Activated B cell treated with CpG ODN at 0.5 μM for 24 hours (primary cell): ENCODE results near the gene GGA1. TPM values are rescaled to one million over a fixed set of nuclear protein-coding genes. Genes with fewer than 3 reads are reported as not detected.

ENCODE experiments used
- ATAC-seq: fragments of 200-7000 bp; cut with Tn5 transposase; one replicate; pipeline ENCODE4 v1.10.0; 2021; ENCODE audit warnings: low read depth, mild to moderate bottlenecking, moderate library complexity
- CTCF ChIA-PET: fragments of 350-600 bp; sonication (Branson Sonifier 250); formaldehyde crosslinking; loops from one replicate; lab custom pipeline; 2021; ENCODE audit warnings: antibody characterized with exemption; lab: Charles Lee
- POLR2A ChIA-PET: fragments of 350-600 bp; sonication (Branson Sonifier 250); formaldehyde crosslinking; loops from one replicate; lab custom pipeline; 2021; ENCODE audit warnings: antibody characterized with exemption; lab: Charles Lee
- DNase-seq: peaks from one replicate; pipeline ENCODE4 v3.0.0; 2022
- H3K27ac Mint-ChIP-seq: one replicate; pipeline ENCODE4 v1.8.0; 2020; ENCODE audit warnings: mixed read lengths
- H3K27me3 Mint-ChIP-seq: one replicate; pipeline ENCODE4 v1.8.0; 2021; ENCODE audit warnings: mixed read lengths
- H3K36me3 Mint-ChIP-seq: one replicate; pipeline ENCODE4 v1.8.0; 2021; ENCODE audit warnings: low read depth, mixed read lengths
- H3K4me1 Mint-ChIP-seq: one replicate; pipeline ENCODE4 v1.8.0; 2021; ENCODE audit warnings: mixed read lengths
- H3K4me3 Mint-ChIP-seq: one replicate; pipeline ENCODE4 v1.8.0; 2020; ENCODE audit warnings: mild to moderate bottlenecking, mixed read lengths
- H3K9me3 Mint-ChIP-seq: one replicate; pipeline ENCODE4 v1.8.0; 2020; ENCODE audit warnings: mixed read lengths
- intact Hi-C: fragments of 100-400 bp; cut with micrococcal nuclease; formaldehyde crosslinking; loops from one replicate; pipeline ENCODE4 v1.15.1; 2024
- total RNA-seq: library from RNA; stranded (reverse); gene quantifications from 2 replicates; pipeline ENCODE4 v1.2.3, GENCODE V29; 2022
- TF ChIP-seq, protein P1 (sequence below): fragments of 200-600 bp; IDR thresholded peaks from one replicate; pipeline ENCODE4 v1.8.0; 2022; ENCODE audit warnings: antibody characterized with exemption, mild to moderate bottlenecking

GGA1 gene
- total RNA-seq, 1 donor from 2014 or later, result 126 TPM

GRCh38 chr22:37641561-37641949 lies 32.9 kb downstream of the GGA1 start:
- H3K4me3 Mint-ChIP-seq, result peak overlapping the region; percentile 24
- no peaks in the 10 kb centered on the region for H3K9me3 Mint-ChIP-seq
- H3K4me1 Mint-ChIP-seq, result peaks cover 49% of the 10 kb centered on the region
- H3K27ac Mint-ChIP-seq, result peak overlapping the region; percentile 3
- no peak for ATAC-seq
- intact Hi-C loops, result no loop called here
- CTCF ChIA-PET, result interaction anchor here (1.0 to 7.1 kb wide), 13 partner anchors 9 to 222 kb away, joined by 3 to 163 read pairs (median 26); partner anchors contain the start of genes GGA1, LGALS1, NOL12 and PDXP
- POLR2A ChIA-PET, result interaction anchor here (1.1 to 5.5 kb wide), 7 partner anchors 8 to 45 kb away, joined by 3 to 55 read pairs (median 34); partner anchors contain the start of genes GGA1, LGALS1, NOL12 and PDXP
- peaks cover 42% of the 10 kb centered on the region for H3K36me3 Mint-ChIP-seq
- H3K27me3 Mint-ChIP-seq, result no peaks in the 10 kb centered on the region
- TF ChIP-seq, protein P1, sequence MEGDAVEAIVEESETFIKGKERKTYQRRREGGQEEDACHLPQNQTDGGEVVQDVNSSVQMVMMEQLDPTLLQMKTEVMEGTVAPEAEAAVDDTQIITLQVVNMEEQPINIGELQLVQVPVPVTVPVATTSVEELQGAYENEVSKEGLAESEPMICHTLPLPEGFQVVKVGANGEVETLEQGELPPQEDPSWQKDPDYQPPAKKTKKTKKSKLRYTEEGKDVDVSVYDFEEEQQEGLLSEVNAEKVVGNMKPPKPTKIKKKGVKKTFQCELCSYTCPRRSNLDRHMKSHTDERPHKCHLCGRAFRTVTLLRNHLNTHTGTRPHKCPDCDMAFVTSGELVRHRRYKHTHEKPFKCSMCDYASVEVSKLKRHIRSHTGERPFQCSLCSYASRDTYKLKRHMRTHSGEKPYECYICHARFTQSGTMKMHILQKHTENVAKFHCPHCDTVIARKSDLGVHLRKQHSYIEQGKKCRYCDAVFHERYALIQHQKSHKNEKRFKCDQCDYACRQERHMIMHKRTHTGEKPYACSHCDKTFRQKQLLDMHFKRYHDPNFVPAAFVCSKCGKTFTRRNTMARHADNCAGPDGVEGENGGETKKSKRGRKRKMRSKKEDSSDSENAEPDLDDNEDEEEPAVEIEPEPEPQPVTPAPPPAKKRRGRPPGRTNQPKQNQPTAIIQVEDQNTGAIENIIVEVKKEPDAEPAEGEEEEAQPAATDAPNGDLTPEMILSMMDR, result no peak
- no peak for DNase-seq

DNA sequence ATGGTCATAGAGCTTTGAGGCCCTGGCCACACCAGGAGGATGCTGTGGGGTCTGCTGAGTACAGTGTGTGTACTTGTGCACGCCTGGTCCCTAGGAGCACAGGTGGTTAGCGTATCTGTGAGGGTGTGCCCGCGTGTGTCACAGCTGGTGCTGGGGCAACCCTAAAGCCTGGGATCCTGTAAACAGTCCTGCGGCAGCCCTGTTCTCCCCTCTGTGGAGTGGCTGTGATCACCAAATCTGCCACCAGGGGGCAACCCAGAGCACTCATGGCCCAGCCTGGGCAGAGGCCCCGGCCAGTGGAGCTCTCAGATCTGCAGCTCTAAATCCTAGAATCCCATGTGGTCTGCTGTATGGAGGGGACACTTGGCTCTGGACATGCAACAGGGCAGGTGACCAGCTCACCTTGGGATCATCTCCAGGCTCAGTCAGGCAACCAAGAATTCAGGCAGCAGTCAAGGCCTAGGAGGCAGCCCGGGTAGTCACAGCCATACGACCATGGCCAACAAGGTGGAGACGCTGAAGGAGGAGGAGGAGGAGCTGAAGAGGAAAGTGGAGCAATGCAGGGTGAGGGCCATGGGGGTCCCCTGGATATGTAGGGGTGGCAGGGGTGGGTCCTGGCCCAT lies 34.7 kb downstream of the GGA1 start:
- TF ChIP-seq, protein P1, result peak; percentile 64
- no peaks in the 10 kb centered on the region for H3K27me3 Mint-ChIP-seq
- POLR2A ChIA-PET, result interaction anchor here (0.6 to 5.5 kb wide), 13 partner anchors 10 to 43 kb away, joined by 3 to 55 read pairs (median 10); partner anchors contain the start of genes GGA1, LGALS1, NOL12 and PDXP
- peaks cover 34% of the 10 kb centered on the region for H3K4me1 Mint-ChIP-seq
- ATAC-seq (peak; percentile 80), DNase-seq (peak; percentile 85)
- H3K9me3 Mint-ChIP-seq, result no peaks in the 10 kb centered on the region
- intact Hi-C loops, result loop anchor here (1.0 kb wide), 5 partner anchors 10 to 43 kb away; partner anchors contain the start of genes NOL12 and PDXP
- H3K4me3 Mint-ChIP-seq, result peak overlapping the region; percentile 28
- H3K36me3 Mint-ChIP-seq, result peaks cover 55% of the 10 kb centered on the region
- CTCF ChIA-PET, result interaction anchor here (0.7 to 7.1 kb wide), 22 partner anchors 8 to 220 kb away, joined by 3 to 163 read pairs (median 9); partner anchors contain the start of genes GGA1, LGALS1, NOL12 and PDXP
- peak overlapping the region; percentile 59 for H3K27ac Mint-ChIP-seq

- DNase-seq, result no peak
- CTCF ChIA-PET, result no interaction called here
- POLR2A ChIA-PET, result no interaction called here
- TF ChIP-seq, protein P1, result no peak
- no peak overlapping the region for H3K27ac Mint-ChIP-seq
- H3K9me3 Mint-ChIP-seq, result no peaks in the 10 kb centered on the region
- H3K4me1 Mint-ChIP-seq, result peaks cover 15% of the 10 kb centered on the region
- no peak overlapping the region for H3K4me3 Mint-ChIP-seq
- intact Hi-C loops, result no loop called here
- ATAC-seq, result no peak
- peaks cover 78% of the 10 kb centered on the region for H3K36me3 Mint-ChIP-seq
- no peaks in the 10 kb centered on the region for H3K27me3 Mint-ChIP-seq
These were observed 38.7 kb downstream of the GGA1 start for GRCh38 chr22:37647317-37647716.

DNA sequence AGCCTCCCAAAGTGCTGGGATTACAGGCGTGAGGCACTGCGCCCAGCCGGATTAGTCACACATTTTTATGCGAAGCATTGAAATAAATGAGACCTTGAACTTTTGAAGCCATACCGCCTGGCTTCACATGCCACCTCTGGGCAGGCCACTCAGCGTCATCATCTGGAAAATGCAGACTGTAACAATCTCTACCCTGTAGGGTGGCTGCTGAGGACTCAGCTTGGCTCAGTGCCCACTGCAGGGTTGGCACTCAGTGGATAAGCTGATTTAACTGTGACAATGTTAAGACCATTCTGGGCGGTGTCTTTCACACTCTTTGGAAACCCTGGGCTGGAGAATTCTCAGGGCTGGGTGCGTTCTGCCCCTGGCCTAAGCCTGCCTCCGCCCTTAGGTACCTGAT lies 39.3 kb downstream of the GGA1 start:
- Mint-ChIP-seq H3K27ac (no peak overlapping the region), H3K36me3 (peaks cover 77% of the 10 kb centered on the region), H3K27me3 (no peaks in the 10 kb centered on the region), H3K4me1 (peaks cover 9% of the 10 kb centered on the region), H3K4me3 (no peak overlapping the region), H3K9me3 (no peaks in the 10 kb centered on the region)
- TF ChIP-seq, protein P1, result no peak
- POLR2A ChIA-PET, result interaction anchor here (1.8 kb wide), 1 partner anchor 10 kb away, joined by 7 read pairs; the partner anchor contains the start of gene PDXP
- no peak for ATAC-seq
- intact Hi-C loops, result no loop called here
- no peak for DNase-seq
- CTCF ChIA-PET, result no interaction called here

GRCh38 chr22:37650463-37651136 lies 42.0 kb downstream of the GGA1 start:
- TF ChIP-seq, protein P1, result no peak
- H3K4me1 Mint-ChIP-seq, result no peaks in the 10 kb centered on the region
- peaks cover 67% of the 10 kb centered on the region for H3K36me3 Mint-ChIP-seq
- CTCF ChIA-PET, result no interaction called here
- no peaks in the 10 kb centered on the region for H3K27me3 Mint-ChIP-seq
- ATAC-seq (no peak), DNase-seq (no peak)
- POLR2A ChIA-PET, result no interaction called here
- no peaks in the 10 kb centered on the region for H3K9me3 Mint-ChIP-seq
- H3K27ac Mint-ChIP-seq, result no peak overlapping the region
- intact Hi-C loops, result no loop called here
- H3K4me3 Mint-ChIP-seq, result no peak overlapping the region
